ENCODE data around the gene HABP2. TPM values are rescaled to one million over a fixed set of nuclear protein-coding genes. Genes with fewer than 3 reads are reported as not detected.

Gene HABP2
- total RNA-seq, 1 experiment from 2014 or later = 0.09 TPM

DNA sequence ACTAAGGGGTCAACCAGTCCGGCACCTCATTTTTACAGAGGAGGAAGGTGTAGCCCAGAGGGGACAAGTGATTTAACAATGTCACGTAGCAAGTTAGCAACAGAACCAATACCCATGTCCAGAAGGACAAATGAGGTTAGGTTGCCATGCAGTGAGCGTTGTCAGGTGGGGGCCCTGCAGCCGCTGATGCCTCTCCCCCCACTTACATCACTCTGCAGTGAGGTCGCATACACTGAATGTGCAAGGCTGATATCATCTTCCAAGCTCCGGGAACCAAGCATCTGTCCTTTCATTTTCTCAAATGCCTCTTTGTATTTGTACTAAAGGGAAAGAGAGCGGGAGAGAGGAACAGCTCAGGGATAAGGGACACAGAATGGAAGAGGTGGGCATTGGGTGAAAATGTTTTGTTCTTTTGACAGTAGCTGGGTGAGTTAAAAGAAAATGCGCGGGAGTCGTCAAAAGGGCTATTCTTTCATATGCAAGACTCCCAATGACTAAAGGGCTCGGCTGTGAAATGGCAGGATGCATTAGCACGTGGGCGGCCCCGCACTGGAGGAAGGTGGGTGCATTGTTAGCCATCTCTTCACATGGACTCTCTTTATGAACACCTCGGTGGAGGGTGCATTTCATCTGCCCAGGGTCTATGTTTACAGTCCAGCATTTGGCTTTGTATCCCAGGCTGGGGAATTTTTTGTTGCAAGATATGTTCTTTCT lies 61.3 kb downstream of the HABP2 start (continued):
- TF ChIP-seq, protein P1, sequence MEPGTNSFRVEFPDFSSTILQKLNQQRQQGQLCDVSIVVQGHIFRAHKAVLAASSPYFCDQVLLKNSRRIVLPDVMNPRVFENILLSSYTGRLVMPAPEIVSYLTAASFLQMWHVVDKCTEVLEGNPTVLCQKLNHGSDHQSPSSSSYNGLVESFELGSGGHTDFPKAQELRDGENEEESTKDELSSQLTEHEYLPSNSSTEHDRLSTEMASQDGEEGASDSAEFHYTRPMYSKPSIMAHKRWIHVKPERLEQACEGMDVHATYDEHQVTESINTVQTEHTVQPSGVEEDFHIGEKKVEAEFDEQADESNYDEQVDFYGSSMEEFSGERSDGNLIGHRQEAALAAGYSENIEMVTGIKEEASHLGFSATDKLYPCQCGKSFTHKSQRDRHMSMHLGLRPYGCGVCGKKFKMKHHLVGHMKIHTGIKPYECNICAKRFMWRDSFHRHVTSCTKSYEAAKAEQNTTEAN (CRISPR knock-in tag; IDR thresholded peaks at IDR 0.05) = no peak
- TF ChIP-seq SP1 (CRISPR knock-in tag; conservative IDR thresholded peaks at IDR 0.05) (no peak), ZNF416 (CRISPR knock-in tag; IDR thresholded peaks at IDR 0.05) (no peak), FOXJ3 (CRISPR knock-in tag; IDR thresholded peaks at IDR 0.05; ENCODE audit: borderline replicate concordance) (no peak)

DNA sequence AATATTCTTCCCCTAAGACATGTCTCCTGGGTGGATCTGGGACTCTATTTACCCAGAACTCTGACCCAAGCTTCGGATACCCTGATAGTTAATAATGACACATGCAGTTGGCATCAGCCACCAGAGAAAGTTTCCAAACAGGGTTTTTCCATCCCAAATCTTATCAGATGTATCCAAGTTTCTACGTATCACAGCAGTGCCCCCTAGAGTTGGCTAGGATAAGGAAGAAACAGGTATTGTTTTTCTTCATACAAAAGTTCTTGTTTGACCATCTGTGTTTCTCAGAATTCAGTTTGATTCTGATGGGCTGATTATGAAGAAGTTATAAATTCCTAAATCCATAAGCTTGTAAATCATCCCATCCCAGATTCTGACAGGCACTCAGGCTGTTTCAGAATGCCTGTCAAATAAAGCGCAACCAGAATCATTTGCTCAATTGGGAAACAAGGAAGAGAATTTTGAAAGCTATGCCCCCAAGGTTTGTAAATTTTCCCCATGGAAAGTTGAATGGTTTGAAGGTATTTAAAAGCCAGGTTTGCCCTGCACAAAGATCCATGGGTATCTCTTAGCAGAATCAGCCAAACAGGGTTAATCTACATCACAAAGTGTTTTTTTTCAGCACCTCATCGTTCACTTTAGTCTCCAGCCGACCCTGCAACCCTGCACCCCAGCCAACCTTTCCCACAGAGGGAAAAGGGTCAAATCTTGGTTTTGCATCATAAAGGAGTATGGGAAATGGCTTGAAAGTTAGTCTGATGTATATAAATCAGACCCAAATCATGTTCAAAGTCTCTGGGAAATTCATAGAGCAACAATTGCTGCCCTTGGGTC lies 63.6 kb downstream of the HABP2 start:
- peak; percentile 60 for ATAC-seq

More for the DNA sequence above, 63.6 kb downstream of the HABP2 start:
- ChIA-PET POLR2A (interaction anchor here (0.6 kb wide), 1 partner anchor 85 kb away, joined by 4 read pairs; no protein-coding TSS in a partner anchor), CTCF (interaction anchor here (0.9 to 2.7 kb wide), 10 partner anchors 8 to 88 kb away, joined by 3 to 15 read pairs (median 4); no protein-coding TSS in a partner anchor)
- H3K27me3 Mint-ChIP-seq (ENCODE audit: low read depth) = peaks cover 38% of the 10 kb centered on the region
- H3K36me3 Mint-ChIP-seq = no peaks in the 10 kb centered on the region
- peak overlapping the region; percentile 61 for H3K27ac Mint-ChIP-seq
- no peak for DNase-seq (ENCODE audit: low spot score)
- H3K4me3 Mint-ChIP-seq = peak overlapping the region; percentile 59
- TF ChIP-seq STAT6 (CRISPR knock-in tag; conservative IDR thresholded peaks at IDR 0.05; ENCODE audit: low read depth) = no peak
- no peak for TF ChIP-seq EMX1 (CRISPR knock-in tag; IDR thresholded peaks at IDR 0.05)
- no peak for TF ChIP-seq IRF1 (CRISPR knock-in tag; IDR thresholded peaks at IDR 0.05)
- TF ChIP-seq CREM (CRISPR knock-in tag; IDR thresholded peaks at IDR 0.05) = peak; percentile 18; the same call in 1 of the 2 replicates
- TF ChIP-seq CTCF (IDR thresholded peaks at IDR 0.05) = peak; percentile 33
- no peak for TF ChIP-seq SP1 (CRISPR knock-in tag; conservative IDR thresholded peaks at IDR 0.05)
- no peak for TF ChIP-seq GTF2I (CRISPR knock-in tag; conservative IDR thresholded peaks at IDR 0.05)
- no peak for TF ChIP-seq ESRRA (CRISPR knock-in tag; IDR thresholded peaks at IDR 0.05; ENCODE audit: borderline replicate concordance)
- H3K4me1 Mint-ChIP-seq = peaks cover 79% of the 10 kb centered on the region
- no peaks in the 10 kb centered on the region for H3K9me3 Mint-ChIP-seq

All from WTC11 (cell line).